Activated B cell treated with CpG ODN at 0.5 μM for 24 hours (primary cell): Measurements from ENCODE around the gene USP30. TPM values are rescaled to one million over a fixed set of nuclear protein-coding genes. Genes with fewer than 3 reads are reported as not detected.

Experiments used
- ATAC-seq: fragments of 200-7000 bp; cut with Tn5 transposase; one replicate; pipeline ENCODE4 v1.10.0; 2021; ENCODE audit warnings: low read depth, mild to moderate bottlenecking, moderate library complexity
- CTCF ChIA-PET: fragments of 350-600 bp; sonication (Branson Sonifier 250); formaldehyde crosslinking; loops from one replicate; lab custom pipeline; 2021; ENCODE audit warnings: antibody characterized with exemption; lab: Charles Lee
- POLR2A ChIA-PET: fragments of 350-600 bp; sonication (Branson Sonifier 250); formaldehyde crosslinking; loops from one replicate; lab custom pipeline; 2021; ENCODE audit warnings: antibody characterized with exemption; lab: Charles Lee
- DNase-seq: peaks from one replicate; pipeline ENCODE4 v3.0.0; 2022
- H3K27ac Mint-ChIP-seq: one replicate; pipeline ENCODE4 v1.8.0; 2020; ENCODE audit warnings: mixed read lengths
- H3K27me3 Mint-ChIP-seq: one replicate; pipeline ENCODE4 v1.8.0; 2021; ENCODE audit warnings: mixed read lengths
- H3K36me3 Mint-ChIP-seq: one replicate; pipeline ENCODE4 v1.8.0; 2021; ENCODE audit warnings: low read depth, mixed read lengths
- H3K4me1 Mint-ChIP-seq: one replicate; pipeline ENCODE4 v1.8.0; 2021; ENCODE audit warnings: mixed read lengths
- H3K4me3 Mint-ChIP-seq: one replicate; pipeline ENCODE4 v1.8.0; 2020; ENCODE audit warnings: mild to moderate bottlenecking, mixed read lengths
- H3K9me3 Mint-ChIP-seq: one replicate; pipeline ENCODE4 v1.8.0; 2020; ENCODE audit warnings: mixed read lengths
- intact Hi-C: fragments of 100-400 bp; cut with micrococcal nuclease; formaldehyde crosslinking; loops from one replicate; pipeline ENCODE4 v1.15.1; 2024
- total RNA-seq: library from RNA; stranded (reverse); gene quantifications from 2 replicates; pipeline ENCODE4 v1.2.3, GENCODE V29; 2022
- TF ChIP-seq, protein P1 (sequence below): fragments of 200-600 bp; IDR thresholded peaks from one replicate; pipeline ENCODE4 v1.8.0; 2022; ENCODE audit warnings: antibody characterized with exemption, mild to moderate bottlenecking

Gene USP30
- total RNA-seq, 1 donor from 2014 or later = 17.7 TPM

DNA sequence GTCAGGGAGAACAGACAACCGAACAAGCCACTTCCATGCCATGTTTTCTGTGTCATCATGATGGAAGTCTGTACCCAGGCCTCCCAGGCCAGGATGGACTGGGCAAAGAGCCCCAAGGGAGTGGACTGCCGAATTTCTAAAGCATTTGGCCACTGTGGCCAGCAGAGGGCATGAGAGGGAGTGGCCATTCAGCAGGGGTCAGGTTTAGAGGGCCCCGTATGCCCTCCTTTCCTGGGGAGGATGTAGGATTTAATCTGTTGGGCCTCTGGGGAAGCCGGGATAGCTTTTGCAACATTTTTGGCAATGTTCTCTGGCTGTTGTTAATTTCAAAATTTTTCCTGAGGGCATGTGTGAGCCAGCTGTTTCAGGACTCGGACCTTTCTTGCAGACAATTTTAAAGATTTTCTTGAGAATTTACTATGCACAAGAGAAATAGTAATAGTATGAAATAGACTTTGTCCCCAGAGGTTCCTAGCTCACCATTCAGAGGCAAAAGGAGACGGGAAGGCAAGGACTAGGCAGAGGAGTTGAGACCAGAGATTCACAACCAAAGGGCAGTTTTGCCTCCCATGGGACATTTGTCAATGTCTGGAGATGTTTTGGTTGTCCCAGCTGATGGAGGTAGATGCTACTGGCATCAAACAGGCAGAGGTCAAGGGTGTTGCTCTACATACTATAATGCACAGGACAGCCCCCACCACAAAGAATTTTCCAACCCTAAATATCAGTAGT, 82.0 kb downstream of the USP30 start:
- ChIA-PET CTCF (no interaction called here), POLR2A (no interaction called here)
- H3K27ac Mint-ChIP-seq = no peak overlapping the region
- no peak overlapping the region for H3K4me3 Mint-ChIP-seq
- H3K27me3 Mint-ChIP-seq = peaks cover 9% of the 10 kb centered on the region
- intact Hi-C loops = no loop called here
- H3K4me1 Mint-ChIP-seq = no peaks in the 10 kb centered on the region
- DNase-seq (no peak), ATAC-seq (no peak)
- peaks cover 3% of the 10 kb centered on the region for H3K9me3 Mint-ChIP-seq
- TF ChIP-seq, protein P1, sequence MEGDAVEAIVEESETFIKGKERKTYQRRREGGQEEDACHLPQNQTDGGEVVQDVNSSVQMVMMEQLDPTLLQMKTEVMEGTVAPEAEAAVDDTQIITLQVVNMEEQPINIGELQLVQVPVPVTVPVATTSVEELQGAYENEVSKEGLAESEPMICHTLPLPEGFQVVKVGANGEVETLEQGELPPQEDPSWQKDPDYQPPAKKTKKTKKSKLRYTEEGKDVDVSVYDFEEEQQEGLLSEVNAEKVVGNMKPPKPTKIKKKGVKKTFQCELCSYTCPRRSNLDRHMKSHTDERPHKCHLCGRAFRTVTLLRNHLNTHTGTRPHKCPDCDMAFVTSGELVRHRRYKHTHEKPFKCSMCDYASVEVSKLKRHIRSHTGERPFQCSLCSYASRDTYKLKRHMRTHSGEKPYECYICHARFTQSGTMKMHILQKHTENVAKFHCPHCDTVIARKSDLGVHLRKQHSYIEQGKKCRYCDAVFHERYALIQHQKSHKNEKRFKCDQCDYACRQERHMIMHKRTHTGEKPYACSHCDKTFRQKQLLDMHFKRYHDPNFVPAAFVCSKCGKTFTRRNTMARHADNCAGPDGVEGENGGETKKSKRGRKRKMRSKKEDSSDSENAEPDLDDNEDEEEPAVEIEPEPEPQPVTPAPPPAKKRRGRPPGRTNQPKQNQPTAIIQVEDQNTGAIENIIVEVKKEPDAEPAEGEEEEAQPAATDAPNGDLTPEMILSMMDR = no peak
- H3K36me3 Mint-ChIP-seq = peaks cover 4% of the 10 kb centered on the region

DNA sequence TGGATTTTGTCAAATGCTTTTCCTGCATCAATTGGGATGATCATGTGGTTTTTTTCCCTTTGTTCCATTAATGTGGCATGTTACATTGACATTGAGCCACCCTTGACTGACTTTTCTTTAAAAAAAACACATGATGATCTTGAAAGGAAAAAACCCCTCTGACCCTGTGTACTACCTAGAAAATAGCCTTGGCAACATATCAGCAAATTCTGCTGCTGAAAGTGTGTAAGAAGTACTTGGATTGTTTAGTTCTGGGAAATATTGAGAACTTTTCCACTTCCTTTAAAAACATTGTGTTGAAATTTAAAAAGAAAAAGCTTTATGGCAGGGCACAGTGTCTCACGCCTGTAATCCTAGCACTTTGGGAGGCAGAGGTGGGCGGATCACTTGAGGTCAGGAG, 84.7 kb downstream of the USP30 start:
- POLR2A ChIA-PET = no interaction called here
- peaks cover 6% of the 10 kb centered on the region for H3K36me3 Mint-ChIP-seq

More for the DNA sequence above, 84.7 kb downstream of the USP30 start:
- intact Hi-C loops = no loop called here
- Mint-ChIP-seq H3K9me3 (peaks cover 3% of the 10 kb centered on the region), H3K4me3 (no peak overlapping the region), H3K27me3 (peaks cover 10% of the 10 kb centered on the region), H3K4me1 (no peaks in the 10 kb centered on the region), H3K27ac (no peak overlapping the region)
- CTCF ChIA-PET = no interaction called here
- ATAC-seq (no peak), DNase-seq (no peak)
- TF ChIP-seq, protein P1 = no peak

Other genes with a start within 250 kb of the USP30 start
- 19.8 and 21.4 TPM in 2 replicates for gene SSH1, start 195.0 kb upstream of the USP30 start, total RNA-seq
- gene DAO, start 172.5 kb upstream of the USP30 start, total RNA-seq = not detected in 2 replicates
- gene SVOP, start 31.5 kb upstream of the USP30 start, total RNA-seq = not detected in 2 replicates
- 21.3 and 24.1 TPM in 2 replicates for gene ALKBH2, start 40.9 kb downstream of the USP30 start, total RNA-seq
- gene UNG, start 45.0 kb downstream of the USP30 start, total RNA-seq = 13.2 and 13.3 TPM in 2 replicates
- 5.0 and 6.3 TPM in 2 replicates for gene ACACB, start 64.0 kb downstream of the USP30 start, total RNA-seq